K562 (cell line): ENCODE data around the gene PCED1B. TPM values are rescaled to one million over a fixed set of nuclear protein-coding genes. Genes with fewer than 3 reads are reported as not detected.

Source experiments
- CREBBP ChIP-seq: IDR thresholded peaks from one replicate; pipeline ENCODE4 v1.6.1; 2012; ENCODE audit warnings: low read depth, mild to moderate bottlenecking, control low read depth, inconsistent platforms, low read length
- DEAF1 ChIP-seq: fragments of 450-650 bp; formaldehyde crosslinking; IDR thresholded peaks from 2 replicates; pipeline ENCODE4 v1.4.0; 2020; ENCODE audit warnings: mild to moderate bottlenecking, moderate library complexity
- ETV5 ChIP-seq: sonication (generic); formaldehyde crosslinking; IDR thresholded peaks from 2 replicates; pipeline ENCODE4 v1.4.0; 2020; ENCODE audit warnings: low read depth, mild to moderate bottlenecking, missing genetic modification reagents
- FOS ChIP-seq: IDR thresholded peaks from 3 replicates; pipeline ENCODE4 v1.6.1; 2011; ENCODE audit not compliant: insufficient read length; ENCODE audit errors: extremely low read depth
- FOXJ2 ChIP-seq: fragments of 200-800 bp; sonication (Bioruptor generic); IDR thresholded peaks from 2 replicates; pipeline ENCODE4 v1.6.1; 2016; ENCODE audit warnings: missing genetic modification characterization, missing compliant biosample characterization
- HBP1 ChIP-seq: fragments of 450-650 bp; formaldehyde crosslinking; IDR thresholded peaks from 2 replicates; pipeline ENCODE4 v1.4.0; 2022; ENCODE audit warnings: missing genetic modification characterization
- MEIS2 ChIP-seq: fragments of 450-650 bp; IDR thresholded peaks from 2 replicates; pipeline ENCODE4 v1.6.1; 2014; ENCODE audit warnings: mild to moderate bottlenecking; ENCODE audit not compliant: partially characterized antibody
- SMAD4 ChIP-seq: fragments of 250-450 bp; sonication (Bioruptor Pico); conservative IDR thresholded peaks from 2 replicates; pipeline ENCODE4 v1.8.0; 2021; ENCODE audit warnings: inconsistent platforms, mild to moderate bottlenecking, moderate library complexity
- STAT5B ChIP-seq: fragments of 250-450 bp; sonication (Bioruptor Pico); IDR thresholded peaks from 2 replicates; pipeline ENCODE4 v1.8.0; 2021; ENCODE audit warnings: mild to moderate bottlenecking, inconsistent platforms
- THAP12 ChIP-seq: fragments of 250-450 bp; sonication (Bioruptor Pico); IDR thresholded peaks from 2 replicates; pipeline ENCODE4 v1.9.0; 2021; ENCODE audit warnings: mild to moderate bottlenecking, inconsistent platforms
- TSHZ1 ChIP-seq: fragments of 250-450 bp; sonication (Bioruptor Pico); IDR thresholded peaks from 2 replicates; pipeline ENCODE4 v1.4.0; 2020; ENCODE audit warnings: mild to moderate bottlenecking, moderate library complexity
- ZNF146 ChIP-seq: IDR thresholded peaks from one replicate; pipeline ENCODE4 v1.6.1; 2018; ENCODE audit warnings: missing compliant biosample characterization; ENCODE audit not compliant: unreplicated experiment
- ZNF175 ChIP-seq: fragments of 200-800 bp; sonication (Bioruptor generic); IDR thresholded peaks from 2 replicates; pipeline ENCODE4 v1.6.1; 2016; ENCODE audit warnings: low read depth, mild to moderate bottlenecking, missing genetic modification characterization, missing compliant biosample characterization
- ZNF282 ChIP-seq: sonication (generic); formaldehyde crosslinking; IDR thresholded peaks from 2 replicates; pipeline ENCODE4 v1.8.1; 2023; ENCODE audit warnings: missing genetic modification reagents
- ZNF561 ChIP-seq: fragments of 450-650 bp; formaldehyde crosslinking; conservative IDR thresholded peaks from 2 replicates; pipeline ENCODE4 v1.4.0; 2020; ENCODE audit warnings: mild to moderate bottlenecking, moderate library complexity
- ZNF584 ChIP-seq: fragments of 200-800 bp; sonication (Bioruptor generic); IDR thresholded peaks from 2 replicates; pipeline ENCODE4 v1.6.1; 2016; ENCODE audit warnings: low read depth, mild to moderate bottlenecking, missing genetic modification characterization, missing compliant biosample characterization
- ZNF639 ChIP-seq, 2 experiments: fragments of 200-800 bp in 1 of 2; sonication (Bioruptor generic) in 1 of 2; sonication (generic) in 1 of 2; formaldehyde crosslinking in 1 of 2; IDR thresholded peaks in 1 of 2; conservative IDR thresholded peaks in 1 of 2; 2 replicates each; pipeline versions ENCODE4 v1.5.0 to v1.6.1; 2016 to 2020; ENCODE audit warnings: missing compliant biosample characterization in 1 of 2, missing genetic modification characterization in 1 of 2, missing genetic modification reagents in 1 of 2
- ZNF785 ChIP-seq: fragments of 250-450 bp; sonication (Bioruptor Pico); IDR thresholded peaks from 2 replicates; pipeline ENCODE4 v1.4.0; 2020; ENCODE audit warnings: mild to moderate bottlenecking
- polyA plus RNA-seq, 8 experiments: library from polyadenylated mRNA; depleted of rRNA in 4 of 8; stranded (reverse) in 5 of 8; unstranded in 3 of 8; fragments of >200 nt; fragmentation: Nextera tagmentation in 2 of 8; fragmentation: Illumina TruSeq in 1 of 8; extraction: Ambion mirVana in 2 of 8; extraction: Trizol in 1 of 8; gene quantifications; 2 replicates each; pipeline versions ENCODE4 v1.2.1 to v1.2.3, GENCODE V29; 2011 to 2014; ENCODE audit warnings: inconsistent platforms in 1 of 8, missing spikeins in 1 of 8
- total RNA-seq, 7 experiments: library from RNA; depleted of rRNA in 6 of 7; stranded (reverse); fragments of >200 nt in 6 of 7; fragmentation: Illumina TruSeq in 2 of 7; extraction: Trizol in 2 of 7; gene quantifications; 2 replicates each; pipeline versions ENCODE4 v1.2.1 to v1.2.3, GENCODE V29; 2011 to 2021; ENCODE audit warnings: low replicate concordance in 1 of 7

Gene PCED1B
- total and polyA plus RNA-seq, 9 of the 15 experiments (the other 6 are each of a cell fraction or from before 2014, with no cell fraction given): 1.2 to 9.3 (median 2.5) TPM

GRCh38 chr12:47216150-47216677 is 136.8 kb downstream of the PCED1B start (continued):
- no peak for TF ChIP-seq CREBBP
- TF ChIP-seq TSHZ1 (CRISPR knock-in tag): no peak
- TF ChIP-seq HBP1: no peak
- TF ChIP-seq ZNF175 (CRISPR knock-in tag): no peak; the same call in 1 of the 2 replicates
- TF ChIP-seq ZNF282 (CRISPR knock-in tag): no peak
- TF ChIP-seq STAT5B: no peak
- no peak for TF ChIP-seq FOS
- TF ChIP-seq ZNF561 (CRISPR knock-in tag): no peak
- TF ChIP-seq THAP12 (CRISPR knock-in tag): no peak
- no peak for TF ChIP-seq ZNF584 (CRISPR knock-in tag)
- TF ChIP-seq MEIS2: peak; percentile 46
- TF ChIP-seq SMAD4: peak; percentile 20; the same call in 1 of the 2 replicates
- no peak for TF ChIP-seq FOXJ2 (tag)
- TF ChIP-seq ZNF785 (CRISPR knock-in tag): no peak
- TF ChIP-seq ZNF146 (CRISPR knock-in tag): no peak
- no peak for TF ChIP-seq ZNF639 (CRISPR knock-in tag; conservative IDR thresholded peaks at IDR 0.05 in 1 of 2, IDR thresholded peaks at IDR 0.05 in 1 of 2)
- TF ChIP-seq DEAF1 (CRISPR knock-in tag): no peak
- TF ChIP-seq ETV5 (CRISPR knock-in tag): no peak
